OCI-LY7 (cell line): ENCODE measurements around the gene DOK1. TPM values are rescaled to one million over a fixed set of nuclear protein-coding genes. Genes with fewer than 3 reads are reported as not detected.

Source experiments
- BruUV-seq: library from RNA; stranded (reverse); fragments of 400-500 nt; replicated peaks from 2 replicates; lab custom pipeline; 2021; lab: Mats Ljungman, UMichigan
- CTCF ChIA-PET: fragments of 300-600 bp; sonication (Branson Sonifier 250); formaldehyde crosslinking; loops from one replicate; lab custom pipeline; 2022; ENCODE audit warnings: antibody characterized with exemption; ENCODE audit not compliant: unreplicated experiment; lab: Charles Lee
- POLR2A ChIA-PET: fragments of 300-600 bp; sonication (Branson Sonifier 250); formaldehyde crosslinking; loops from one replicate; lab custom pipeline; 2022; ENCODE audit warnings: antibody characterized with exemption; lab: Charles Lee
- DNase-seq: peaks from one replicate; pipeline ENCODE4 v3.0.0-alpha.2; 2015; ENCODE audit warnings: low spot score
- H2AFZ ChIP-seq: fragments of 200-600 bp; sonication (generic), shearing (Covaris generic); 2 replicates; pipeline ENCODE4 v1.6.1; 2014; ENCODE audit warnings: mild to moderate bottlenecking, antibody characterized with exemption, low read length, moderate library complexity
- H3K27ac ChIP-seq: fragments of 200-600 bp; sonication (generic); 2 replicates; pipeline ENCODE4 v1.5.1; 2014; ENCODE audit warnings: mixed run types, low read depth, mild to moderate bottlenecking, moderate library complexity, low read length, inconsistent platforms; ENCODE audit not compliant: poor library complexity, severe bottlenecking
- H3K36me3 ChIP-seq: fragments of 200-600 bp; sonication (generic); 2 replicates; pipeline ENCODE4 v1.6.1; 2014; ENCODE audit warnings: mild to moderate bottlenecking, antibody characterized with exemption, low read length, moderate library complexity, mixed read lengths; ENCODE audit not compliant: insufficient read depth
- H3K4me1 ChIP-seq: fragments of 200-600 bp; sonication (generic); 2 replicates; pipeline ENCODE4 v1.5.1; 2014; ENCODE audit warnings: mild to moderate bottlenecking, low read length; ENCODE audit not compliant: insufficient read depth, poor library complexity, severe bottlenecking
- H3K4me2 ChIP-seq: fragments of 200-600 bp; sonication (generic); 2 replicates; pipeline ENCODE4 v1.6.1; 2014; ENCODE audit warnings: mild to moderate bottlenecking, low read length
- H3K4me3 ChIP-seq: fragments of 200-600 bp; sonication (generic); 2 replicates; pipeline ENCODE4 v1.5.1; 2014; ENCODE audit warnings: mild to moderate bottlenecking, low read depth, low read length; ENCODE audit not compliant: poor library complexity, severe bottlenecking
- H3K79me2 ChIP-seq: fragments of 200-600 bp; sonication (generic); 2 replicates; pipeline ENCODE4 v1.6.1; 2016; ENCODE audit warnings: low read depth, mild to moderate bottlenecking, low read length, moderate library complexity, mixed read lengths; ENCODE audit not compliant: insufficient read depth
- H3K9me2 ChIP-seq: fragments of 200-600 bp; sonication (generic); 2 replicates; pipeline ENCODE4 v1.6.1; 2016; ENCODE audit warnings: mild to moderate bottlenecking, low read length, mixed read lengths; ENCODE audit not compliant: insufficient read depth
- H3K9me3 ChIP-seq: fragments of 200-600 bp; sonication (generic); 2 replicates; pipeline ENCODE4 v1.6.1; 2014; ENCODE audit warnings: mild to moderate bottlenecking, mixed run types, low read length, mixed read lengths
- H4K20me1 ChIP-seq: fragments of 200-600 bp; sonication (generic); 2 replicates; pipeline ENCODE4 v1.6.1; 2014; ENCODE audit warnings: mild to moderate bottlenecking, antibody characterized with exemption, low read length, moderate library complexity, mixed read lengths; ENCODE audit not compliant: insufficient read depth
- CTCF ChIP-seq: fragments of 200-600 bp; sonication (generic); conservative IDR thresholded peaks from 2 replicates; pipeline ENCODE4 v1.5.1; 2014; ENCODE audit warnings: mild to moderate bottlenecking, antibody characterized with exemption, low read length, moderate library complexity, mixed read lengths
- EZH2phosphoT487 ChIP-seq: fragments of 200-600 bp; sonication (generic); IDR thresholded peaks from 2 replicates; pipeline ENCODE4 v1.6.1; 2018; ENCODE audit warnings: low read depth, borderline replicate concordance, mild to moderate bottlenecking, mixed run types, antibody characterized with exemption, low read length, moderate library complexity, mixed read lengths
- intact Hi-C: fragments of 100-400 bp; cut with micrococcal nuclease; formaldehyde crosslinking; loops from one replicate; pipeline ENCODE4 v1.10.0; 2022; ENCODE audit not compliant: unreplicated experiment
- total RNA-seq, 2 experiments: library from RNA; depleted of rRNA in 1 of 2; stranded (reverse); fragments of >200 nt in 1 of 2; shearing (Covaris generic) in 1 of 2; gene quantifications; 2 replicates each; pipeline ENCODE4 v1.2.3, GENCODE V29; 2014 to 2022

The DOK1 gene
- total RNA-seq, 2 experiments from 2014 or later, result 9.5 to 13.4 TPM

- intact Hi-C loops, result no loop called here
Measured at GRCh38 chr2:74575320-74575719, 20.8 kb downstream of the DOK1 start.

GRCh38 chr2:74576211-74576862, 21.8 kb downstream of the DOK1 start:
- no peaks in the 10 kb centered on the region for H4K20me1 ChIP-seq
- intact Hi-C loops, result no loop called here
- CTCF ChIA-PET, result interaction anchor here (0.6 to 1.0 kb wide), 2 partner anchors 11 to 31 kb away, joined by 3 read pairs; no protein-coding TSS in a partner anchor
- POLR2A ChIA-PET, result interaction anchor here (0.6 to 1.9 kb wide), 7 partner anchors 9 to 635 kb away, joined by 3 to 15 read pairs (median 3); partner anchors contain the start of genes C2orf81 and WDR54
- BruUV-seq, result no TSS peak
- H3K79me2 ChIP-seq, result no peaks in the 10 kb centered on the region
- no peaks in the 10 kb centered on the region for H3K9me3 ChIP-seq
- no peaks in the 10 kb centered on the region for H3K9me2 ChIP-seq
- no peaks in the 10 kb centered on the region for H3K36me3 ChIP-seq
- H3K27ac ChIP-seq, result no peak overlapping the region
- peaks cover 20% of the 10 kb centered on the region for H3K4me1 ChIP-seq
- H3K4me2 ChIP-seq, result no peak overlapping the region
- H2AFZ ChIP-seq, result no peak overlapping the region
- TF ChIP-seq EZH2phosphoT487, result no peak
- TF ChIP-seq CTCF, result no peak
- no peak for DNase-seq
- no peak overlapping the region for H3K4me3 ChIP-seq

More at GRCh38 chr2:74575320-74575719, 20.8 kb downstream of the DOK1 start:
- BruUV-seq, result no TSS peak
- H3K9me3 ChIP-seq, result no peaks in the 10 kb centered on the region
- H3K27ac ChIP-seq, result no peak overlapping the region
- H3K79me2 ChIP-seq, result no peaks in the 10 kb centered on the region
- no peak for TF ChIP-seq CTCF
- TF ChIP-seq EZH2phosphoT487, result no peak
- H4K20me1 ChIP-seq, result no peaks in the 10 kb centered on the region
- no peak overlapping the region for H3K4me3 ChIP-seq
- no peak for DNase-seq
- H3K4me2 ChIP-seq, result no peak overlapping the region
- H2AFZ ChIP-seq, result no peak overlapping the region
- POLR2A ChIA-PET, result interaction anchor here (0.6 to 1.6 kb wide), 7 partner anchors 10 to 653 kb away, joined by 3 to 7 read pairs (median 3); no protein-coding TSS in a partner anchor
- CTCF ChIA-PET, result interaction anchor here (0.6 kb wide), 1 partner anchor 30 kb away, joined by 3 read pairs; no protein-coding TSS in a partner anchor
- no peaks in the 10 kb centered on the region for H3K36me3 ChIP-seq
- no peaks in the 10 kb centered on the region for H3K9me2 ChIP-seq
- H3K4me1 ChIP-seq, result peaks cover 28% of the 10 kb centered on the region

GRCh38 chr2:74576863-74577229, 22.3 kb downstream of the DOK1 start:
- CTCF ChIA-PET, result interaction anchor here (1.0 kb wide), 1 partner anchor 12 kb away, joined by 4 read pairs; no protein-coding TSS in a partner anchor
- Histone ChIP-seq H3K27ac (no peak overlapping the region), H3K4me2 (no peak overlapping the region), H3K9me3 (no peaks in the 10 kb centered on the region), H3K4me1 (peaks cover 18% of the 10 kb centered on the region), H2AFZ (peak overlapping the region; percentile 25; the same call in 1 of the 2 replicates), H3K36me3 (no peaks in the 10 kb centered on the region), H4K20me1 (no peaks in the 10 kb centered on the region), H3K4me3 (no peak overlapping the region), H3K79me2 (no peaks in the 10 kb centered on the region), H3K9me2 (no peaks in the 10 kb centered on the region)
- POLR2A ChIA-PET, result interaction anchor here (0.6 to 1.9 kb wide), 5 partner anchors 9 to 634 kb away, joined by 3 to 15 read pairs (median 3); partner anchors contain the start of genes C2orf81 and WDR54
- no TSS peak for BruUV-seq
- no peak for TF ChIP-seq EZH2phosphoT487
- no peak for TF ChIP-seq CTCF
- intact Hi-C loops, result no loop called here
- DNase-seq, result no peak
